GM12891 (cell line): ENCODE measurements around the gene AJAP1.

ENCODE experiments used
- PAX5 ChIP-seq: IDR thresholded peaks from 2 replicates; pipeline ENCODE4 v1.6.1; 2011; ENCODE audit warnings: low read length, moderate library complexity, mild to moderate bottlenecking; ENCODE audit not compliant: insufficient read depth, severe bottlenecking
- POLR2A ChIP-seq: IDR thresholded peaks from 2 replicates; pipeline ENCODE4 v1.6.1; 2011; ENCODE audit warnings: low read depth, low read length, control low read depth
- POLR2AphosphoS5 ChIP-seq: IDR thresholded peaks from 2 replicates; pipeline ENCODE4 v1.6.1; 2011; ENCODE audit warnings: low read depth, low read length, control low read depth

- no peak for TF ChIP-seq POLR2A
- no peak for TF ChIP-seq POLR2AphosphoS5
- no peak for TF ChIP-seq PAX5
These were observed 1.5 kb downstream of the AJAP1 start for GRCh38 chr1:4655674-4656532.
